ENCODE measurements around the gene EYA2.

DNA sequence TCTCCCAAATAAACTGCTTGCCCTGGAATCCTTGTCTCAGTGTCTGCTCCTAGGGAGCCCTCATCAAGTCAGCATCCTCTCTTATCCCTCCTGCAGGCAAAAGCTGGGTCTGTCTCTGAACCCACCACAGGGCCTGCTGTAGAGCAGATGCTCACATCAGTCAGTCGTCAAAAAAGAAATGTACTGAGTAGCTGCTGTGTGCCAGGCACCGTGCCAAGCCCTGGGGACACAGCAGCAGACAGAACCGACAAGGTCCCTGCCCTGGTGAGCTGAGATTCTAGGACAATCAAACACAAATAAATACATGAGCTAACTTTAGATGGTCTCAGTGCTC, 68.5 kb downstream of the EYA2 start:
- TF ChIP-seq, protein P1, sequence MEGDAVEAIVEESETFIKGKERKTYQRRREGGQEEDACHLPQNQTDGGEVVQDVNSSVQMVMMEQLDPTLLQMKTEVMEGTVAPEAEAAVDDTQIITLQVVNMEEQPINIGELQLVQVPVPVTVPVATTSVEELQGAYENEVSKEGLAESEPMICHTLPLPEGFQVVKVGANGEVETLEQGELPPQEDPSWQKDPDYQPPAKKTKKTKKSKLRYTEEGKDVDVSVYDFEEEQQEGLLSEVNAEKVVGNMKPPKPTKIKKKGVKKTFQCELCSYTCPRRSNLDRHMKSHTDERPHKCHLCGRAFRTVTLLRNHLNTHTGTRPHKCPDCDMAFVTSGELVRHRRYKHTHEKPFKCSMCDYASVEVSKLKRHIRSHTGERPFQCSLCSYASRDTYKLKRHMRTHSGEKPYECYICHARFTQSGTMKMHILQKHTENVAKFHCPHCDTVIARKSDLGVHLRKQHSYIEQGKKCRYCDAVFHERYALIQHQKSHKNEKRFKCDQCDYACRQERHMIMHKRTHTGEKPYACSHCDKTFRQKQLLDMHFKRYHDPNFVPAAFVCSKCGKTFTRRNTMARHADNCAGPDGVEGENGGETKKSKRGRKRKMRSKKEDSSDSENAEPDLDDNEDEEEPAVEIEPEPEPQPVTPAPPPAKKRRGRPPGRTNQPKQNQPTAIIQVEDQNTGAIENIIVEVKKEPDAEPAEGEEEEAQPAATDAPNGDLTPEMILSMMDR (conservative IDR thresholded peaks at IDR 0.05; ENCODE audit: low read length) = no peak
- TF ChIP-seq EZH2phosphoT487 (IDR thresholded peaks at IDR 0.05; ENCODE audit: borderline replicate concordance) = no peak

All from Loucy (cell line).